IMR-90 (cell line): ENCODE data around the gene DAAM1. TPM values are rescaled to one million over a fixed set of nuclear protein-coding genes. Genes with fewer than 3 reads are reported as not detected.

Experiments used
- ATAC-seq: fragments of 200-7000 bp; cut with Tn5 transposase; 2 replicates; pipeline ENCODE4 v1.9.1; 2020; ENCODE audit warnings: low read depth, mild to moderate bottlenecking, moderate library complexity
- BruUV-seq: library from RNA; stranded (reverse); fragments of 400-500 nt; replicated peaks from 2 replicates; lab custom pipeline; 2021; lab: Mats Ljungman, UMichigan
- CTCF ChIA-PET: fragments of 300-600 bp; formaldehyde crosslinking; extraction: SDS; loops from one replicate; lab custom pipeline; 2021; ENCODE audit warnings: antibody characterized with exemption; lab: Yijun Ruan, JAX
- POLR2A ChIA-PET: fragments of 300-600 bp; sonication (Branson Sonifier 250); formaldehyde crosslinking; loops from one replicate; lab custom pipeline; 2022; ENCODE audit warnings: antibody characterized with exemption; ENCODE audit not compliant: unreplicated experiment; lab: Charles Lee
- DNase-seq: peaks from one replicate; pipeline ENCODE4 v3.0.0; 2013
- H2AFZ ChIP-seq: replicated peaks from 2 replicates; pipeline ENCODE3; 2013; ENCODE audit warnings: low read length, mild to moderate bottlenecking; ENCODE audit not compliant: poor library complexity
- H2AK5ac ChIP-seq: 2 replicates; pipeline ENCODE4 v1.6.1; 2013; ENCODE audit warnings: low read depth, low read length, inconsistent platforms
- H2AK9ac ChIP-seq: replicated peaks from 2 replicates; pipeline ENCODE3; 2013; ENCODE audit warnings: mild to moderate bottlenecking, low read depth, low read length, moderate library complexity; ENCODE audit not compliant: poor library complexity
- H2BK120ac ChIP-seq: 2 replicates; pipeline ENCODE4 v1.6.1; 2013; ENCODE audit warnings: low read depth, low read length, inconsistent platforms
- H2BK15ac ChIP-seq: 3 replicates; pipeline ENCODE4 v1.6.1; 2013; ENCODE audit warnings: low read depth, low read length, inconsistent platforms
- H2BK20ac ChIP-seq: 2 replicates; pipeline ENCODE4 v1.6.1; 2013; ENCODE audit warnings: low read depth, mild to moderate bottlenecking, inconsistent platforms, low read length, moderate library complexity
- H2BK5ac ChIP-seq: 2 replicates; pipeline ENCODE4 v1.6.1; 2013; ENCODE audit warnings: mild to moderate bottlenecking, low read depth, low read length, inconsistent platforms; ENCODE audit not compliant: poor library complexity, severe bottlenecking
- H3K14ac ChIP-seq: replicated peaks from 2 replicates; pipeline ENCODE4 v1.6.1; 2013; ENCODE audit warnings: low read depth, low read length, inconsistent platforms
- H3K18ac ChIP-seq: 2 replicates; pipeline ENCODE4 v1.6.1; 2013; ENCODE audit warnings: low read depth, low read length, control low read depth
- H3K23ac ChIP-seq: 2 replicates; pipeline ENCODE4 v1.6.1; 2013; ENCODE audit warnings: low read depth, low read length, inconsistent platforms
- H3K27ac ChIP-seq: 2 replicates; pipeline ENCODE4 v1.5.1; 2013; ENCODE audit warnings: mild to moderate bottlenecking, control low read depth, low read length; ENCODE audit not compliant: insufficient read depth
- H3K27me3 ChIP-seq: 2 replicates; pipeline ENCODE4 v1.6.1; 2013; ENCODE audit warnings: low read length; ENCODE audit not compliant: control insufficient read depth, insufficient read depth
- H3K36me3 ChIP-seq: 2 replicates; pipeline ENCODE4 v1.6.1; 2013; ENCODE audit warnings: low read length, mixed read lengths; ENCODE audit not compliant: control insufficient read depth, insufficient read depth
- H3K4ac ChIP-seq: 2 replicates; pipeline ENCODE4 v1.6.1; 2013; ENCODE audit warnings: low read depth, low read length, inconsistent platforms
- H3K4me1 ChIP-seq: 2 replicates; pipeline ENCODE4 v1.6.1; 2013; ENCODE audit warnings: low read length, mixed read lengths; ENCODE audit not compliant: control insufficient read depth, insufficient read depth
- H3K4me2 ChIP-seq: 2 replicates; pipeline ENCODE4 v1.6.1; 2013; ENCODE audit warnings: low read depth, mild to moderate bottlenecking, control low read depth, low read length, moderate library complexity
- H3K4me3 ChIP-seq: 2 replicates; pipeline ENCODE4 v1.5.1; 2013; ENCODE audit warnings: low read depth, mild to moderate bottlenecking, control low read depth, low read length, moderate library complexity; ENCODE audit not compliant: insufficient read depth
- H3K56ac ChIP-seq: 2 replicates; pipeline ENCODE4 v1.6.1; 2013; ENCODE audit warnings: low read length, inconsistent platforms; ENCODE audit not compliant: insufficient read depth; ENCODE audit errors: extremely low read depth
- H3K79me1 ChIP-seq, 2 experiments: 2 replicates each; pipeline ENCODE4 v1.6.1; 2013; ENCODE audit warnings: low read length in 2 of 2, inconsistent platforms in 1 of 2, low read depth in 1 of 2
- H3K9ac ChIP-seq: 2 replicates; pipeline ENCODE4 v1.6.1; 2013; ENCODE audit warnings: low read depth, low read length, control low read depth
- H3K9me1 ChIP-seq: 2 replicates; pipeline ENCODE4 v1.6.1; 2013; ENCODE audit warnings: low read length, inconsistent platforms; ENCODE audit not compliant: insufficient read depth
- H3K9me3 ChIP-seq: 2 replicates; pipeline ENCODE4 v1.6.1; 2013; ENCODE audit warnings: low read length; ENCODE audit not compliant: control insufficient read depth, insufficient read depth
- H4K20me1 ChIP-seq: 2 replicates; pipeline ENCODE4 v1.6.1; 2013; ENCODE audit warnings: low read length, inconsistent platforms; ENCODE audit not compliant: insufficient read depth
- H4K5ac ChIP-seq: 2 replicates; pipeline ENCODE4 v1.6.1; 2013; ENCODE audit warnings: mild to moderate bottlenecking, low read depth, low read length, control low read depth
- H4K8ac ChIP-seq, 2 experiments: 2 replicates each; pipeline ENCODE4 v1.6.1; 2013; ENCODE audit warnings: low read depth in 2 of 2, low read length in 2 of 2, control low read depth in 1 of 2, inconsistent platforms in 1 of 2
- H4K91ac ChIP-seq: 2 replicates; pipeline ENCODE4 v1.6.1; 2013; ENCODE audit warnings: low read depth, low read length, inconsistent platforms; ENCODE audit not compliant: insufficient read depth
- BHLHE40 ChIP-seq: fragments of 150-350 bp; IDR thresholded peaks from 2 replicates; pipeline ENCODE4 v1.6.1; 2016; ENCODE audit warnings: mild to moderate bottlenecking, low read depth, low read length
- FOS ChIP-seq: fragments of 150-350 bp; IDR thresholded peaks from 2 replicates; pipeline ENCODE4 v1.6.1; 2016; ENCODE audit warnings: low read depth, low read length
- RAD21 ChIP-seq: IDR thresholded peaks from 2 replicates; pipeline ENCODE4 v1.6.1; 2012; ENCODE audit warnings: low read length, improper control_type of control experiment
- RFX5 ChIP-seq: IDR thresholded peaks from 2 replicates; pipeline ENCODE4 v1.8.0; 2012; ENCODE audit warnings: low read depth, mild to moderate bottlenecking, low read length, moderate library complexity
- SMC3 ChIP-seq: fragments of 150-350 bp; IDR thresholded peaks from 2 replicates; pipeline ENCODE4 v1.6.1; 2016; ENCODE audit warnings: low read depth, mild to moderate bottlenecking, antibody characterized with exemption, low read length, moderate library complexity
- WGBS, 2 experiments: methylation state at CpG; one replicate each; pipeline versions ENCODE4 v1.1.5 to v1.1.7; 2013; ENCODE audit warnings: missing lambda C conversion rate in 2 of 2; ENCODE audit not compliant: insufficient read length in 1 of 2; ENCODE audit errors: extremely low coverage in 2 of 2; 5-methylcytosine and 5-hydroxymethylcytosine counted together
- dilution Hi-C: fragments of 300-500 bp; cut with HindIII; formaldehyde crosslinking; loops from one replicate; pipeline ENCODE4 v1.14.3; 2018; ENCODE audit warnings: low sequenced_read_pairs; ENCODE audit not compliant: unreplicated experiment
- in situ Hi-C: fragments of 300-500 bp; cut with MboI; formaldehyde crosslinking; loops from 3 replicates; pipeline ENCODE4 v1.14.3; 2019; ENCODE audit warnings: low sequenced_read_pairs, inconsistent platforms, mixed read lengths
- intact Hi-C: fragments of 100-400 bp; cut with micrococcal nuclease; formaldehyde crosslinking; loops from 2 replicates; pipeline ENCODE4 v1.10.0; 2022
- polyA plus RNA-seq, 3 experiments: library from polyadenylated mRNA; depleted of rRNA; stranded (reverse); fragments of >200 nt; gene quantifications; 2 replicates each; pipeline ENCODE4 v1.2.3, GENCODE V29; 2012; ENCODE audit warnings: low replicate concordance in 1 of 3
- total RNA-seq: library from RNA; depleted of rRNA; stranded (reverse); fragments of >200 nt; gene quantifications from 2 replicates; pipeline ENCODE4 v1.2.3, GENCODE V29; 2012
- TF ChIP-seq, protein P1 (sequence below): conservative IDR thresholded peaks from 2 replicates; pipeline ENCODE4 v1.5.1; 2012; ENCODE audit warnings: mild to moderate bottlenecking, low read depth, low read length, improper control_type of control experiment

DAAM1 gene
- total and polyA plus RNA-seq, 2 of the 4 experiments (the other 2 are of a cell fraction), result 4.8 to 5.4 TPM

DNA sequence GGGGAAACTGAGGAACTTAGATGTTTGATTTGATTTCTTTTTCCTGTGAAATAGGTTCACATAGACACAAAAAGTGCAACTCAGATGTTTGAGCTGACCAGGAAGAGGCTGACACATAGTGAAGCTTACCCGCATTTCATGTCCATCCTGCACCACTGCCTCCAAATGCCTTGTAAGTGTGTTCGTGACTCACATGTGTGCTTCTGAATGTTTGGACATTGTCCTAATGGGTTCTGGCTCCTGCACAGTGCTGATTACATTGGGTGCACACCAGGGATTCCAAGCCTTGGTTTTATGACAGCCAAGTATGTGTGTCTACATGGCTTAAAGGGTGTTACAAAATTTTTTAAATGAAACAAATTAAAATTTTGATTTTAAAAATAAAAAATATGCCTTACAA, 137.4 kb downstream of the DAAM1 start:
- WGBS, 2 experiments, result 17% methylated on average over 1 of the region's 2 CpGs; no CpG with 5 or more reads in 1 of the 2 experiments
- ATAC-seq (peak; percentile 61), DNase-seq (peak; percentile 84)
- Histone ChIP-seq H3K9me3 (no peaks in the 10 kb centered on the region), H3K79me1 (no peaks in the 10 kb centered on the region), H3K9ac (no peak overlapping the region), H3K36me3 (no peaks in the 10 kb centered on the region), H3K14ac (no peak overlapping the region), H4K20me1 (no peaks in the 10 kb centered on the region), H2BK20ac (no peak overlapping the region), H3K4me2 (no peak overlapping the region), H3K4me3 (no peak overlapping the region), H3K27ac (no peak overlapping the region), H3K4me1 (peaks cover 2% of the 10 kb centered on the region; the same call in 1 of the 2 replicates), H3K27me3 (no peaks in the 10 kb centered on the region), H3K23ac (no peak overlapping the region), H3K56ac (no peak overlapping the region), H2AFZ (no peak overlapping the region), H3K4ac (no peak overlapping the region), H3K18ac (no peak overlapping the region), H2BK15ac (no peak overlapping the region), H4K91ac (no peak overlapping the region), H2BK120ac (no peak overlapping the region), H4K8ac (no peak overlapping the region), H4K5ac (no peak overlapping the region), H2AK9ac (no peak overlapping the region), H3K9me1 (no peaks in the 10 kb centered on the region), H2AK5ac (no peak overlapping the region), H2BK5ac (no peak overlapping the region)
- in situ Hi-C loops (no loop called here), intact Hi-C loops (no loop called here), dilution Hi-C loops (no loop called here)
- CTCF ChIA-PET, result no interaction called here
- TF ChIP-seq FOS (no peak), RAD21 (peak; percentile 20; the same call in 1 of the 2 replicates), SMC3 (0 out of 2 replicates have a peak, but pooled peaks have one; percentile 7), BHLHE40 (peak; percentile 25; the same call in 1 of the 2 replicates), RFX5 (no peak)
- TF ChIP-seq, protein P1, sequence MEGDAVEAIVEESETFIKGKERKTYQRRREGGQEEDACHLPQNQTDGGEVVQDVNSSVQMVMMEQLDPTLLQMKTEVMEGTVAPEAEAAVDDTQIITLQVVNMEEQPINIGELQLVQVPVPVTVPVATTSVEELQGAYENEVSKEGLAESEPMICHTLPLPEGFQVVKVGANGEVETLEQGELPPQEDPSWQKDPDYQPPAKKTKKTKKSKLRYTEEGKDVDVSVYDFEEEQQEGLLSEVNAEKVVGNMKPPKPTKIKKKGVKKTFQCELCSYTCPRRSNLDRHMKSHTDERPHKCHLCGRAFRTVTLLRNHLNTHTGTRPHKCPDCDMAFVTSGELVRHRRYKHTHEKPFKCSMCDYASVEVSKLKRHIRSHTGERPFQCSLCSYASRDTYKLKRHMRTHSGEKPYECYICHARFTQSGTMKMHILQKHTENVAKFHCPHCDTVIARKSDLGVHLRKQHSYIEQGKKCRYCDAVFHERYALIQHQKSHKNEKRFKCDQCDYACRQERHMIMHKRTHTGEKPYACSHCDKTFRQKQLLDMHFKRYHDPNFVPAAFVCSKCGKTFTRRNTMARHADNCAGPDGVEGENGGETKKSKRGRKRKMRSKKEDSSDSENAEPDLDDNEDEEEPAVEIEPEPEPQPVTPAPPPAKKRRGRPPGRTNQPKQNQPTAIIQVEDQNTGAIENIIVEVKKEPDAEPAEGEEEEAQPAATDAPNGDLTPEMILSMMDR, result no peak
- POLR2A ChIA-PET, result no interaction called here
- BruUV-seq, result no TSS peak
